ENCODE data around the gene ZGLP1.

GRCh38 chr19:10346509-10346908 is 36.9 kb upstream of the ZGLP1 start:
- TF ChIP-seq, protein P1, sequence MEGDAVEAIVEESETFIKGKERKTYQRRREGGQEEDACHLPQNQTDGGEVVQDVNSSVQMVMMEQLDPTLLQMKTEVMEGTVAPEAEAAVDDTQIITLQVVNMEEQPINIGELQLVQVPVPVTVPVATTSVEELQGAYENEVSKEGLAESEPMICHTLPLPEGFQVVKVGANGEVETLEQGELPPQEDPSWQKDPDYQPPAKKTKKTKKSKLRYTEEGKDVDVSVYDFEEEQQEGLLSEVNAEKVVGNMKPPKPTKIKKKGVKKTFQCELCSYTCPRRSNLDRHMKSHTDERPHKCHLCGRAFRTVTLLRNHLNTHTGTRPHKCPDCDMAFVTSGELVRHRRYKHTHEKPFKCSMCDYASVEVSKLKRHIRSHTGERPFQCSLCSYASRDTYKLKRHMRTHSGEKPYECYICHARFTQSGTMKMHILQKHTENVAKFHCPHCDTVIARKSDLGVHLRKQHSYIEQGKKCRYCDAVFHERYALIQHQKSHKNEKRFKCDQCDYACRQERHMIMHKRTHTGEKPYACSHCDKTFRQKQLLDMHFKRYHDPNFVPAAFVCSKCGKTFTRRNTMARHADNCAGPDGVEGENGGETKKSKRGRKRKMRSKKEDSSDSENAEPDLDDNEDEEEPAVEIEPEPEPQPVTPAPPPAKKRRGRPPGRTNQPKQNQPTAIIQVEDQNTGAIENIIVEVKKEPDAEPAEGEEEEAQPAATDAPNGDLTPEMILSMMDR (IDR thresholded peaks at IDR 0.05 in 8 of 11, conservative IDR thresholded peaks at IDR 0.05 in 3 of 11), result no peak
- no peak for TF ChIP-seq POLR2A (IDR thresholded peaks at IDR 0.05)
- TF ChIP-seq POLR2AphosphoS5 (IDR thresholded peaks at IDR 0.05), result peak in 1 of 3 donors; percentile 73
